NCI-H2196 (cell line): ENCODE data around the gene TPM4.
A peak's percentile ranks its signal among the peaks of the same experiment; 100 is the strongest.
"Not testable (repeated sequence)": the region's sequence is repeated elsewhere in the genome, so short reads cannot be mapped to it uniquely, and the experiment has no call there.

Experiments
- DNase-seq: peaks from one replicate; lab custom pipeline; 2025; ENCODE audit not compliant: unreplicated experiment; lab: John Stamatoyannopoulos, UW

Gene TPM4

GRCh38 chr19:16071072-16071691 lies 5.1 kb upstream of the TPM4 start:
- DNase-seq, result no peak

GRCh38 chr19:16073481-16073880 lies 2.8 kb upstream of the TPM4 start:
- DNase-seq, result no peak

GRCh38 chr19:16073988-16074387 lies 2.3 kb upstream of the TPM4 start:
- no peak for DNase-seq

DNA sequence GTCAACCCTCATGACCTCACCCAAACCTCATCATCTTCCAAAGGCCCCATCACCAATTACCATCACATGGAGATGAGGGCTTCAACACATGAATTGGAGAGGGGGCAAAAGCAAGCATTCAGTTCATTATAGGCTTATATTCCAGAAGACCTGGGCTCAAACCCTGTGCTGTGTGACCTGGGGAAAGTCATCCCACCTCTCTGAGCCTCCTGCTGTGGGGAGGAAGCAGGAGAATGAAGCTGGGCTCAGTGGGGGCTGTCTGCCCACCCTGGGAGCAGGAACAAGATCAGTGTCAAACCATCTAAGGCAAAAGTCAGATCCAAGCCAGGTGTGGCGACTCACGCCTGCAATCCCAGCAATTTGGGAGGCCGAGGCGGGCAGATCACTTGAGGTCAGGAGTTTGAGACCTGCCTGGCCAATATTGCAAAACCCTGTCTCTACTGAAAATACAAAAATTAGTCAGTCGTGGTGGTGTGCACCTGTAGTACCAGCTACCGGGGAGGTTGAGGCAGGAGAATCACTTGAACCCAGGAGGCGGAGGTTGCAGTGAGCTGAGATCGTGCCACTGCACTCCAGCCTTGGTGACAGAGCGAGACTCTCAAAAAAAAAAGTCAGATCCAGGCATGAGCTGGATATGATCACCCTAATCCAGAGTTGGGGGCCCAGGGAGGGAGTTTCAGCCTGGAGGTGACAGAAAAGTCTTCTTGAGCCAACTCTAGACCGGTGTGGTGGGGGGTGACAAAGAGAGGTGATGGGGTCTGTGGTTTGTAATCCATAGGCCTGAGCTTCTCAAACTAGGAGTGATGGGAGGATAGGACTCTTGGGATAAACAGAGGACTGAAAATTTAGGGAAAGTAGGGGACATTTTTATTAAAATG lies 1.6 kb upstream of the TPM4 start:
- no peak for DNase-seq

DNA sequence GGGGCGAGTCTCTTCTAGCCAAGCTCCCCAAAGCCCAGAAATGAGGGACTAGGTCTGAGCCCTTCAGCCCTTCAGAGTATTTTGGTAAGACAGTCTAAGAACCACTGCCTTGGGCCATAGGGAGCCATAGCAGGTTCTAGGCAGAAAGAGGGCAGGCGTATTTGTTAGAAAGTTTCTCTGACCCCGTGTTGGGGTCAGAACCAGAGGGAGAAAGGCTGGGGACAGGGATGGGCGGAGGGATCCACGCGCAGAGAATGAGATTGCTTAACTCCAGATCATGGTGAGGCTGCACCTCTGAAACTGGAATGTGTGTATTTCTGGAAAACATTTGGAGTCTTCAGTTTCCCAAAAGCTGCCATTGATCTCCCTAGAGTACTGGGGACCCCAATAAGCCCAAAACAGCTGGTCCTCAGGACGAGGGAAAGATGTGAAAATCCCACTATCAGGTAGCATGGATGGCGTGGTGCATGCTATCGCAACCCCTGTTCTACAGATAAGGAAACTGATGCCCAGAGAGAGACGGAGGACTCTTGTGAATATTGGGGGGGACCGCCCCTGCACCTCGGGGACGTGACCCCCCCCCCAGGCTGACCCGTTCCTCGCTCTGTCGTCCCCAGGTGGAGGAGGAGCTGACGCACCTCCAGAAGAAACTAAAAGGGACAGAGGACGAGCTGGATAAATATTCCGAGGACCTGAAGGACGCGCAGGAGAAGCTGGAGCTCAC lies 703 bp upstream of the TPM4 start:
- DNase-seq, result no peak

- no peak for DNase-seq
Measured at GRCh38 chr19:16076958-16077611, 790 bp downstream of the TPM4 start.

- no peak for DNase-seq
Measured at GRCh38 chr19:16077984-16078758, 1.9 kb downstream of the TPM4 start.

DNA sequence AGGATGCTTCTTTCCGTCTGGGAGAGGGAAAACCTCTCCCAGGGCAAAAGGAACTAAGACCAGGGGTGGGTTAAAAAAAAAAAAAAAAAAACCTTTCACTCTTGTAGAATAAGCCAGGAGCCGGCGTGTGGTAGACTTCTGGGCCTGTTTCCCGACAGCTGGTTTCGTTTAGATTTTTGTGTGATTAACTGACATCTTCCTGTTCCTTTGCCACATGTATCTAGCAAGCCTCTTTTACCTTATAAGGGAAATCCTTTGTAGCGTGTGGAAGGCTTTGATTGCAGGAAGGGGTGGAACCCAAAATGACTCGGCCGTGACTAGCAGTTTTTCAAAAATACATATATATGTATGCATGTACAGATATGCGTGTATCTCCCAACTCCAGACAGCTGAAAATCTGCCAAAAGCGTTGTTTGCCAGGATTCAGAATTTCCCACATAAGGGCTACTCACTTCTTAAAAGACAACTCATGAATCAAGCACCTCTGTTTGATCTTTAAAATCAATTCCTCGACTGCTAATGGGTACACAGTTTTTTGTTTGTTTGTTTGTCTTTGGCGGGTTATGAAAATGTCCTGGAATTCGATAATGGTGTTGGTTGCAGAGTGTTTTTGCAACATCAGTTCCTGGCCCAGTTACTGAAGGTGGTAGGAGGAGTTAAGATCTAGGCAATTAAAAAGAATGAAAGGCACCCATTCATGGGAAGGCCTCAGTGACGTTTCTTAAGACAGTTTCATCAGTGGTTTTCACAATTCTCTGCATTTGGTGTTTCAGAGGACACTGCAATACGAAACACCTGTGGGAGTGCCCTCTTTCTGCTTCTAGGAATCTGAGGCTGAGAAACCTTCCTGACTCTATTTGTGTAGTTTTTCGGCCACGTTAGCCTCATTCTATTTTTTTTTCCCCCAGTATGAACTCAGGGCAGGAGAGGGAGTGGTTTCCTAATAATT lies 2.7 kb downstream of the TPM4 start:
- DNase-seq, result peak; percentile 70

DNA sequence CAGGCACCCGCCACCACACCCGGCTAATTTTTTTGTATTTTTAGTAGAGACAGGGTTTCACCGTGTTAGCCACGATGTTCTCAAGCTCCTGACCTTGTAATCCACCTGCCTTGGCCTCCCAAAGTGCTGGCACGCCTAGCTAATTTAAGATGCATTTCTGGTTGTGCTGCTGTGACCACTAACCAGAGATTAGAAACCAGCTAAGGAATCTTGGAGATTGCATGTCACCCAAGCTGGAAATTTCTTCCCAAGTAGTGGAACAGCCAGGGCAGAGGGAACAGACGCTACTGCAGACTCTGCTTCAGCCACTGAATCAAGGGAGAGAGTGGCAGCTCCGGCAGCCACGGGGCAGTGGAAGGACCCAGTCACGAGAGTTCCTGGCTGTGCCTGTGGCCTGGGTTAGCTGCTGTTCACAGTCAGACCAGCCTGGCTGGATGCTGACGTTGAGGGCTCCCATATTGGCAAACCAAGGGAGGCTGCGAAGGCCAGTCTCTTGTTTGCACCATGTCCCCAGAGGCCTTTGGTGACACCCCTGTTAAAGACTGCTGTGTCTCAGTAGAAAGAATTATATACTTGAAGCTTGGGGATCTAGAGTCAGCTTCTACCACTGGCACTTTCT lies 7.9 kb downstream of the TPM4 start:
- DNase-seq, result no peak

DNA sequence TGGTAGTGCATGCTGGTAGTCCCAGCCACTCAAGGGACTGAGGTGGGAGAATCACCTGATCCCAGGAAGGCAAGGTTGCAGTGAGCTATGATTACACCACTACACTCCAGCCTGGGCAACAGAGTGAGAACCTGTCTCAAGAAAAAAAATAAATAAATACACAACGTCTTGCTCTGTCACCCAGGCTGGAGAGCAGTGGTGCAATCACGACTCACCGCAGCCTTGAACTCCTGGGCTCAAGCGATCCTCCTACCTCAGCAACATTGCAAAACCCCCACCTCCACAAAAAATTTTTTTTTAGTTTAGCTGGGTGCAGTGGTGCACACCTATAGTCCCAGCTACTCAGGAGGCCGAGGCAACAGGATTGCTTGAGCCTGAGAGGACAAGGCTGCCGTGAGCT lies 8.8 kb downstream of the TPM4 start:
- no peak for DNase-seq

DNA sequence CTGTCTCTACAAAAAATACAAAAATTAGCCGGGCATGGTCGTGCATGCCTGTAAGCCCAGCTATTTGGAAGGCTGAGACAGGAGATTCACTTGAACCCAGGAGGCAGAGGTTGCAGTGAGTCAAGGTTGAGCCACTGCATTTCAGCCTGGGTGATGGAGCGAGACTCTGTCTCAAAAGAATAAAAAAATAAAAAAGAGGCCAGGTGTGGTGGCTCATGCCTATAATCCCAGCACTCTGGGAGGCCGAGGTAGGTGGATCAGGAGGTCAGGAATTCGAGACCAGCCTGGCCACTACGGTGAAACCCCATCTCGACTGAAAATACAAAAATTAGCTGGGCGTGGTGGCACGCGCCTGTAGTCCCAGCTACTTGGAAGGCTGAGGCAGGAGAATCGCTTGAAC lies 11.1 kb downstream of the TPM4 start:
- not testable (repeated sequence) for DNase-seq

DNA sequence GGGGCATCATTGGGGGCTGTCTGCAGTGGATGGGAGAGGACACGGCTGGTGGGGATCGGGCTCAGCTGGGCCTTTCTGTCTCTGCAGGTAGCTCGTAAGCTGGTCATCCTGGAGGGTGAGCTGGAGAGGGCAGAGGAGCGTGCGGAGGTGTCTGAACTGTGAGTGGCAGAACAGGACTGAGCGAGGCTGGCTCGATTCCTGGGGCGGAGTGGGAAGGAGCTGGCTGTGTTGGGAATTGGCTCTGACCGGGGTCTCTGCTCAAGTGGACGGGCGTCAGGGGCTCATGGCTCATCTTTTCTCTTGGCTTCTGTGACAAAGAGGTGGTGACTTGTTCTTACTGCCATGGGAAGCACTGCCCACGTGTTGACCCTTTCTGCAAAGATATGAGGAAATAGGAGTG lies 11.6 kb downstream of the TPM4 start:
- no peak for DNase-seq

GRCh38 chr19:16088351-16089009 lies 12.2 kb downstream of the TPM4 start:
- no peak for DNase-seq

GRCh38 chr19:16089010-16089846 lies 12.9 kb downstream of the TPM4 start:
- no peak for DNase-seq

GRCh38 chr19:16091546-16092475 lies 15.5 kb downstream of the TPM4 start:
- no peak for DNase-seq

GRCh38 chr19:16094360-16095070 lies 18.2 kb downstream of the TPM4 start:
- no peak for DNase-seq
